Keratinocyte (primary cell): ENCODE data around the gene KCNF1. TPM values are rescaled to one million over a fixed set of nuclear protein-coding genes. Genes with fewer than 3 reads are reported as not detected.

Experiments
- DNase-seq: peaks from one replicate; pipeline ENCODE4 v3.0.0-alpha.2; 2011; ENCODE audit warnings: low read depth, missing footprints, low spot score
- FAIRE-seq: peaks from 2 replicates; lab custom pipeline; 2011; peaks lifted over from hg19 to GRCh38; lab: Jason Lieb, UNC
- H2AFZ ChIP-seq: 2 replicates; pipeline ENCODE4 v1.6.0; 2012; ENCODE audit warnings: low read length, control low read depth, inconsistent platforms; ENCODE audit not compliant: control insufficient read depth
- H3K27ac ChIP-seq: 2 replicates; pipeline ENCODE4 v1.5.1; 2011; ENCODE audit warnings: low read length; ENCODE audit not compliant: control insufficient read depth, insufficient read depth
- H3K27me3 ChIP-seq: 3 replicates; pipeline ENCODE4 v1.6.0; 2011; ENCODE audit warnings: low read length; ENCODE audit not compliant: control insufficient read depth, insufficient read depth; ENCODE audit errors: extremely low read depth
- H3K36me3 ChIP-seq, 2 experiments: 2 replicates in 1 of 2; 3 replicates in 1 of 2; pipeline ENCODE4 v1.5.1; 2011; ENCODE audit warnings: low read length in 2 of 2, mild to moderate bottlenecking in 1 of 2; ENCODE audit not compliant: control insufficient read depth in 2 of 2, insufficient read depth in 2 of 2; ENCODE audit errors: extremely low read depth in 1 of 2
- H3K4me1 ChIP-seq: 3 replicates; pipeline ENCODE4 v1.5.1; 2011; ENCODE audit warnings: low read length; ENCODE audit not compliant: control insufficient read depth, insufficient read depth; ENCODE audit errors: extremely low read depth
- H3K4me2 ChIP-seq: 3 replicates; pipeline ENCODE4 v1.6.0; 2011; ENCODE audit warnings: low read depth, low read length; ENCODE audit not compliant: control insufficient read depth, insufficient read depth; ENCODE audit errors: extremely low read depth
- H3K4me3 ChIP-seq, 3 experiments: fragments of 200-600 bp in 1 of 3; sonication (generic) in 1 of 3; 2 replicates in 2 of 3; 3 replicates in 1 of 3; pipeline ENCODE4 v1.5.1; 2011 to 2016; ENCODE audit warnings: low read length in 3 of 3, mild to moderate bottlenecking in 3 of 3, control low read depth in 2 of 3, inconsistent platforms in 1 of 3, low read depth in 1 of 3, mixed read lengths in 1 of 3, mixed run types in 1 of 3, moderate library complexity in 1 of 3; ENCODE audit not compliant: control insufficient read depth in 2 of 3, insufficient read depth in 2 of 3; ENCODE audit errors: extremely low read depth in 1 of 3
- H3K79me2 ChIP-seq: 2 replicates; pipeline ENCODE4 v1.6.0; 2012; ENCODE audit warnings: low read length; ENCODE audit not compliant: control insufficient read depth, insufficient read depth
- H3K9ac ChIP-seq: 3 replicates; pipeline ENCODE4 v1.6.0; 2011; ENCODE audit warnings: low read length; ENCODE audit not compliant: control insufficient read depth, insufficient read depth; ENCODE audit errors: extremely low read depth
- H3K9me1 ChIP-seq: 3 replicates; pipeline ENCODE4 v1.6.0; 2011; ENCODE audit warnings: low read length; ENCODE audit not compliant: control insufficient read depth, insufficient read depth; ENCODE audit errors: extremely low read depth
- H3K9me3 ChIP-seq: 2 replicates; pipeline ENCODE4 v1.5.1; 2012; ENCODE audit warnings: low read depth, low read length; ENCODE audit not compliant: control insufficient read depth
- H4K20me1 ChIP-seq: 3 replicates; pipeline ENCODE4 v1.6.0; 2011; ENCODE audit warnings: low read length; ENCODE audit not compliant: control insufficient read depth, insufficient read depth; ENCODE audit errors: extremely low read depth
- CTCF ChIP-seq, 3 experiments: IDR thresholded peaks in 1 of 3; conservative IDR thresholded peaks in 1 of 3; optimal IDR thresholded peaks in 1 of 3; 2 replicates in 2 of 3; 3 replicates in 1 of 3; pipeline versions ENCODE3 to v1.5.1; 2011; ENCODE audit warnings: low read length in 3 of 3, mild to moderate bottlenecking in 3 of 3, moderate library complexity in 2 of 3, control low read depth in 1 of 3, inconsistent platforms in 1 of 3; ENCODE audit not compliant: insufficient read depth in 2 of 3; ENCODE audit errors: extremely low read depth in 1 of 3
- EZH2 ChIP-seq: IDR thresholded peaks from one replicate; pipeline ENCODE4 v1.6.1; 2012; ENCODE audit warnings: inconsistent platforms, mild to moderate bottlenecking, low read length, moderate library complexity
- dilution Hi-C: fragments of 300-500 bp; cut with MboI; formaldehyde crosslinking; loops from one replicate; pipeline ENCODE4 v1.7.0; 2020; ENCODE audit warnings: low sequenced_read_pairs; ENCODE audit not compliant: extremely low pct_ligation_motif_present
- polyA plus RNA-seq, 5 experiments: library from polyadenylated mRNA; depleted of rRNA in 3 of 5; stranded (reverse) in 3 of 5; stranded (forward) in 1 of 5; unstranded in 1 of 5; fragments of >200 nt; gene quantifications; 1 replicate in 1 of 5; 2 replicates in 3 of 5; 3 replicates in 1 of 5; pipeline versions ENCODE4 v1.2.1 to v1.2.3, GENCODE V29; 2011 to 2012; ENCODE audit warnings: missing spikeins in 2 of 5, low read depth in 1 of 5, low replicate concordance in 1 of 5

KCNF1 gene
- polyA plus RNA-seq, 1 donor (not counting 4 experiments of a cell fraction or from before 2014, with no cell fraction given): 0.05 TPM

- Histone ChIP-seq H3K4me3 (no peak overlapping the region), H3K9ac (no peak overlapping the region), H3K79me2 (no peaks in the 10 kb centered on the region), H3K4me2 (no peak overlapping the region), H3K27me3 (peaks cover 36% of the 10 kb centered on the region), H3K9me1 (no peaks in the 10 kb centered on the region), H3K27ac (no peak overlapping the region), H3K9me3 (no peaks in the 10 kb centered on the region), H3K4me1 (no peaks in the 10 kb centered on the region), H2AFZ (no peak overlapping the region), H3K36me3 (no peaks in the 10 kb centered on the region), H4K20me1 (no peaks in the 10 kb centered on the region)
- FAIRE-seq (no peak), DNase-seq (no peak)
- dilution Hi-C loops: no loop called here
- TF ChIP-seq EZH2 (no peak), CTCF (optimal IDR thresholded peaks at IDR 0.05 in 1 of 3, IDR thresholded peaks at IDR 0.05 in 1 of 3, conservative IDR thresholded peaks at IDR 0.05 in 1 of 3; ENCODE audit: extremely low read depth in 1 of 3, insufficient read depth in 2 of 3, low read length in 3 of 3) (no peak)
These were observed 10.7 kb downstream of the KCNF1 start for GRCh38 chr2:10922307-10923007.

DNA sequence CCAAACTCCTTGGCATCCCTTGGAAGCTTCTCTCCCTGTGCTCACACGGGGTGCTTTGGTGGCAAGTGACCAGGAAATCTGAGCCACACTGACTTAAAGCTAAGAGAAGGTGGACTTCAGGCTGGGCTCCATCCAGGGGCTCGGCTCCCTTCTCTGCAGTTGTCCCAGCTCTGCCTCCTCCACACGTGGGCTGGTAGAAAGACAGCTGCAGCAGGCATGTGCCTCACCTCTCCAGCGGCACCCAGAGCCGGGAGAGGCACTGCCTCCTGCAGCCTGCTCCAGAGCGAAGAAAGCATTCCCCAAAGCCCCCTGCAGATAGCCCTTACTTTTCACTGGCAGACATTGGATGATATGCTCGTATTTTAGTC lies 11.3 kb downstream of the KCNF1 start:
- no peak for TF ChIP-seq CTCF (optimal IDR thresholded peaks at IDR 0.05 in 1 of 3, IDR thresholded peaks at IDR 0.05 in 1 of 3, conservative IDR thresholded peaks at IDR 0.05 in 1 of 3; ENCODE audit: extremely low read depth in 1 of 3, insufficient read depth in 2 of 3, low read length in 3 of 3)
- Histone ChIP-seq H3K27me3 (peaks cover 36% of the 10 kb centered on the region), H3K27ac (no peak overlapping the region), H3K79me2 (no peaks in the 10 kb centered on the region), H3K4me2 (no peak overlapping the region), H3K9me1 (no peaks in the 10 kb centered on the region), H3K4me1 (no peaks in the 10 kb centered on the region), H3K4me3 (no peak overlapping the region), H3K9me3 (no peaks in the 10 kb centered on the region), H2AFZ (no peak overlapping the region), H3K9ac (no peak overlapping the region), H4K20me1 (no peaks in the 10 kb centered on the region), H3K36me3 (no peaks in the 10 kb centered on the region)
- DNase-seq (no peak), FAIRE-seq (no peak)
- dilution Hi-C loops: no loop called here
